Right forelimb (tissue), 1 donor: ENCODE measurements around the gene POT1.
"Not testable (repeated sequence)": the region's sequence is repeated elsewhere in the genome, so short reads cannot be mapped to it uniquely, and the experiment has no call there.

Source experiments
- DNase-seq: peaks from one replicate; pipeline ENCODE4 v3.0.0-alpha.2; 2018

POT1 gene, protein sequence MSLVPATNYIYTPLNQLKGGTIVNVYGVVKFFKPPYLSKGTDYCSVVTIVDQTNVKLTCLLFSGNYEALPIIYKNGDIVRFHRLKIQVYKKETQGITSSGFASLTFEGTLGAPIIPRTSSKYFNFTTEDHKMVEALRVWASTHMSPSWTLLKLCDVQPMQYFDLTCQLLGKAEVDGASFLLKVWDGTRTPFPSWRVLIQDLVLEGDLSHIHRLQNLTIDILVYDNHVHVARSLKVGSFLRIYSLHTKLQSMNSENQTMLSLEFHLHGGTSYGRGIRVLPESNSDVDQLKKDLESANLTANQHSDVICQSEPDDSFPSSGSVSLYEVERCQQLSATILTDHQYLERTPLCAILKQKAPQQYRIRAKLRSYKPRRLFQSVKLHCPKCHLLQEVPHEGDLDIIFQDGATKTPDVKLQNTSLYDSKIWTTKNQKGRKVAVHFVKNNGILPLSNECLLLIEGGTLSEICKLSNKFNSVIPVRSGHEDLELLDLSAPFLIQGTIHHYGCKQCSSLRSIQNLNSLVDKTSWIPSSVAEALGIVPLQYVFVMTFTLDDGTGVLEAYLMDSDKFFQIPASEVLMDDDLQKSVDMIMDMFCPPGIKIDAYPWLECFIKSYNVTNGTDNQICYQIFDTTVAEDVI

DNA sequence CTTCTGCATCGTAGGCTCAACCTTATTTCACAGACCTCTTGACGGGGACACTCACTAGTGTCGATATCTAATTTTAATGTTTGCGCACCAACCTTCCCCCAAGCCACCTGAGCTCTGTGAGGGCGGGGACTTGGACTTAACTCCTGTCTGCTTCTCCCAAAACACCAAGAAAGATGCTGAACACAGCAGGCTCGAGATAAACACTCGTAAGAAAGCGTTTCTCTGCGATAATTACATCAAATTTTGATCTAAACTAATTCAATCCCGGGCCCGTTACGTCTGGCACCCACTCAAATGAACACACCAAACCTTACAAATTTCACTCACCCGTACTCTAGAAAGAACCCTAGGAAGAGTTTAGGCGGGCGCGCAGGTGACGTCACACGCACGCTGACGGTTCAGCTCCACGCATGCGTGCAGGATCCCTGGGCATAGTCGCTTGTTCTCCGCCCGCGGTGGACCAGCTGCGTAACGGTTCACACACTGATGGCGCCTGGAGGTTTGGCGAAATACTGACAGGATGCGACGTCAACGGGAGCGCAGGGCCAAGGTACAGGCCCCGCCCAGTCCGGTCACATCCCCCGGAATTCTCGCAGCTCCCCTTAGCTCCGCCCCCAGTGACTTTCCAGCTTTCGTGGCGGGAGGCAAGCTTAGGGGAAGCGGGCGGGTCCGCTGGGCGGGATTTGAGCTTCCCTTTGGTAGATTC, at the start of gene POT1:
Gene POT1 (minus strand): TSS at position 359 of the 706 bp plus-strand sequence. CDS start 32,652 bp downstream, outside the sequence.
- DNase-seq = peak; percentile 100

DNA sequence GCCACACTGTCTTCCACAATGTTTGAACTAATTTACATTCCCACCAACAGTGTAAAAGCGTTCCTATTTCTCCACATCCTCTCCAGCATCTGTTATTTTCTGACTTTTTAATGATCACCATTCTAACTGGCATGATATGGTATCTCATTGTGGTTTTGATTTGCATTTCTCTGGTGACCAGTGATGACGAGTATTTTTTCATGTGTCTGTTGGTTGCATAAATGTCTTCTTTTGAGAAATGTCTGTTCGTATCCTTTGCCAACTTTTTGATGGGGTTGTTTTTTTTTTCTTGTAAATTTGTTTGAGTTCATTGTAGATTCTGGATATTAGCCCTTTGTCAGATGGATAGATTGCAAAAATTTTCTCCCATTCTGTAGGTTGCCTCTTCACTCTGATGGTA, 45.5 kb upstream of the POT1 start:
- not testable (repeated sequence) for DNase-seq

DNA sequence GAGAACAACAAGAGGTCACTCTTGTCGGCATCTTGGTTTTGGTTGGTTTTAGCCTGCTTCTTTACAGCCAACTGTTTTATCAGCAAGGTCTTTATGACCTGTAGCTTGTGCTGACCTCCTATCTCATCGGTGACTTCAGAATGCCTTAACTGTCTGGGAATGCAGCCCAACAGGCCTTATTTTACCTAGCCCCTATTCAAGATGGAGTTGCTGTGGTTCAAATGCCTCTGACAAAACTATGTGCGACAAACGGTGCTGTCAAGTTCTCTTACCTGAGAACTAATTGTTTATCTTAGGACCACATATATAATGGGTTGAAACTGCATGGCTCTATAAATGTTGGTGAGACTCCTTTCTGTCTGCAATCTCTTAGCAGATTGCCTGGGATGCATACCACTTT, 35.9 kb upstream of the POT1 start:
- DNase-seq = no peak

DNA sequence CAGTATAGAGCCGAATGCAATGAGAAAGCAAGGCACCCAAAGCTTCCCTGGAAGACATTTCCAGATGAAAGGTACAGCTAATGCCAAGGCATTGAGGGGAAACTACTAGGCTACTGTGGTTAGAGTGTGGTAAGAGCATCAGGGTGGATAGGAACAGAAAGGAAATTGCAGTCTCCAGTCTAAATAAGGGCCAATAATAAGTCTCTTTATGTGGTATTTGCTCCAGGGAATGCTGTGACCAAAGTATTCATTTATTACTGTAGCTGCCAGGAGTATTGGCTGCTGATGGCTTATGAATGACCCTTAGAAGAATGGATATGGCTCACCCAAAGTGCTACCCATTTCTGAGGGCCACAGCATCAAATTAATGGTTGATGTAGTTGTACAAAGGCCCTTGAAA, 30.1 kb upstream of the POT1 start:
- DNase-seq = no peak

DNA sequence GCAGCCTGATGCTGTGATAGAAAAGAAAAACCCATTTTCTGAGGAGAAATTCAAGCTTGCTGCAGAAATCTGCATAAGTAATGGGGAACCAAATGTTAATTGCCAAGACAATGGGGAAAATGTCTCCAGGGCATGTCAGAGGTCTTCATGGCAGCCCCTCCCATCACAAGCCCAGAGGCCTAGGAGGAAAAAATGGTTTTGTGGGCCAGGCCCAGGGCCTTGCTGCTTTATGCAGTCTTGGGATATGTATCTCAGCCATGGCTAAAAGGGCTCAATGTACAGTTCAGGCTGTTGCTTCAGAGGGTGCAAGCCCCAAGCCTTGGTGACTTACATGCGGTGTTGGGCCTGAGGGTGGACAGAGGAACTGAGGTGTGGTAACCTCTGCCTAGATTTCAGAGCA, 28.3 kb upstream of the POT1 start:
- not testable (repeated sequence) for DNase-seq

DNA sequence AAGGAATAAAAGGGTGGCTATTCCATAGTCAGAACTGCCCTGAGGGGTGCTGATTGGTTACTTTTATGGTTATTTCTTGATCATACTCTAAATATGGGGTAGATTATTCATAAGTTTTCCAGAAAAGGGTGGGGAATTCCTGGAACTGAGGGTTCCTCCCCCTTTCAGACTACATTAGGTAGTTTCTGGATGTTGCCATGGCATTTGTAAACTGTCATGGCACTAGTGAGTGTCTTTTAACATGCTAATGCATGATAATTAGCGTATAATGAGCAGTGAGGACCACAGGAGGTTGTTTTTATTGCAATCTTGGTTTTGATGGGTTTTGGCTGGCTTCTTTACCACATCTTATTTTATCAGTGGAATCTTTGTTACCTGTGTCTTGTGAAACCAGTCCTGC, 26.5 kb upstream of the POT1 start:
- no peak for DNase-seq

DNA sequence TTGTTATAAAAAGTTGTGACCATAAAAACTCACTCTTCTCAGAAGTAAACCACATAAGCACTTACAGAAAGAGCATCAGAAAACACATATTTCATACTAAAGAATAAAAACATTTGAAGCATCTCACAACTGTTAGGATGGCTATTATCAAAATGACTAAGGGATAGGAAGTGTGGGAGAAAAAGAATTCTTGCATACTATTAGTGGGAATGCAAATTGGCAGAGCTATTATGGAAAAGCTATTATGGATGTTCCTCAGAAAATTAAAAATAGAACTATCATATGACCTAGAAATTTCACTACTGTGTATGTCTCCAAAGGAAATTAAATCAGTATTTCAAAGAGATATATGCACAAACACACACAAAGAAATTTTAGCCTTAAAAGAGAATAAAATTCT, 25.2 kb upstream of the POT1 start:
- DNase-seq = no peak

DNA sequence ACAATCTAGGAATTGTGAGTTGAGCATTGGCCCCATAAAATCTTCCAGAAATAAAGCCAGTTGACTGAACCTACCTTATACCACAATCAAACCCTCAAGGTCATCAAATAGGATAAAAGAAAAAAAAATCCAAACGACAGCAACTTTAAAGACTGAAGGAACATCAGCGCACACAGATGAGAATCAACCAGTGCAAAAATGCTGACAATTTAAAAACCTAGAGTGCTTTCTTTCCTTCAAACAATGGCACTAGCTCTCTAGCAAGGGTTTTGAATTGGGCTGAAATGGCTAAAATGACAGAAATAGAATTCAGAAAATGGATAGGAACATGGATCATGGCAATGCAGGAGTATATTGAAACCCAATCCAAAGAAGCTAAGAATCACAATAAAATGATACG, 16.1 kb upstream of the POT1 start:
- DNase-seq = no peak

DNA sequence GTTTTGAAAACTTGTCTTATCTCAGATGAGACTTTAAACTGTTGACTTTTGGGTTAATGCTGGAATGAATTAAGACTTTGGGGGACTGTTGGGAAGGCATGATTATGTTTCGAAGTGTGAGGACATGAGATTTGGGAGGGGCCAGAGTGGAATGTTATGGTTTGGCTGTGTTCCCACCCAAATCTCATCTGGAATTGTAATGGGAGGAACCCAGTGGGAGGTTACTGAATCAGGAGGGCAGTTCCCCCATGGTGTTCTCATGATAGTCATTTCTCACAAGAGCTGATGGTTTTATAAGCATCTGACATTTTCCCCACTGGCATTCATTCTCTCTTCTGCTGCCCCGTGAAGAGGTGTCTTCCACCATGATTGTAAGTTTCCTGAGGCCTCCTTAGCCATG, 13.8 kb upstream of the POT1 start:
- no peak for DNase-seq

DNA sequence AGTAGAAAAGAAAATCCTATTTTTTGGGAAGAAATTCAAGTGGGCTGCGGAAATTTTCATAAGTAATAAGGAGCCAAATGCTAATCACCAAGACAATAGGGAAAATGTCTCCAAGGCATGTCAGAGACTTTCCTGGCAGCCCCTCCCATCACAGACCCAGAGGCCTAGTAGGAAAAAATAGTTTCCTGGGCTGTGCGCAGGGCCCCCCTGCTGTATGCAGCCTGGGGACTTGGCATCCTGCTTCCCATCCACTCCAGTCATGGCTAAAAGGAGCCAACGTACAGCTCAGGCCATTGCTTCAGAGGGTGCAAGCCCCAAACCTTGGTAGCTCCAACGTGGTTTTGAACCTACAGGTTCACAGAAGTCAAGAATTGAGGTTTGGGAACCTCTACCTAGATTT, 12.8 kb upstream of the POT1 start:
- no peak for DNase-seq

DNA sequence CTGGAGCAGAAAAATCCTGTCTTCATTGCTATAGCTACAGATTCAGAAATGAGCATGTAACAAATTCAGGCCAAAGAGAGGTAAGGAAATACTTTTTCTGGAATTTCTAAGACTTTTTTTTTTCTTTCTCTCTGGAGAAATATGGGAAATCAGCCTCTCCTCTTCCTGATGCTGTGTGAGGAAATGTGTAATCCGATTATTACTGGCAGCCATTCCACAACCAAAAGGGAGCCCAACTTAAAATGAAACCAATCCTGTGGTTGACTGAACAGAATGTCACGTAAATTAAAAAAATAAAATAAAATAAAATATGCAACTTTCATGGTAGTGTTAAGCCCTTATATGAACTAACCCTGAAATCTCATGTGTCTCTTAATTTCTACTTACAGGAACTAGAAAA, 10.7 kb upstream of the POT1 start:
- DNase-seq = no peak

DNA sequence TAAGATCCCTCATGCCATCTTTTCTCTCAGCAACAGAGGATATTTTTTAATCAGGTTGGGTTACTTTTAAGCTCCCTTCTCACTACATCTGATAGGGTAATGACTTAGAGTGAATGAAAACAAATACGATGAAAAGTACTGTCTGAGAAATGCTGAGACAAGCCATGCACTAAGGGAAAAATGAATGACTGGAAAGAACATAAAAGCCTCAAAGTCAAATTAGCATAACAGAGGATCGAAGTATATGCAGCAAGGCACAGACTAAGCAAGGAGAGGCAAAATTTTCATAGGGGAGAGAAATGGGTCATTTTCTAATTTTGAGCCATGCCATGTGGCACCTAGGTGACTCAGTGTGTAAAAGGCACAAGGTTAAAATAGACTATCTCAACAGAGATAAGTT, 8.5 kb upstream of the POT1 start:
- no peak for DNase-seq

DNA sequence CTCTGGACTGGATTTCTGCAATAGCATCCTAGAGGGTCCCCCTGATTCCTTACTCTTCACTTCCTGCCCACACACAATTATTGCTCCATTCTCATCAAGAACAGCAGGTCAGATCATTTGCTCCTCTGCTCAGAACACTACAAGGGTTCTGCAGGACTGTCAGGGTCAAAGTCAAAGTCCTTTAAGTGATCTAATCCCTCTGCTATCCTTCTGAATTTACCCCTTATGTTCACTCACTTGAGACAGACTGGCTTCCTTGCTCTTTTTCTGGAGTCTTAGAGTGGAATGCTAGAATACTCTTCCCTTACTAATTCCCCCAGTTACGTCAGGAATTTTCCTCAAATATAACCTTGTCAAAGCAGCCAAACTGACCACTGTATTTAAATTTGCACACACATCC, 7.5 kb upstream of the POT1 start:
- no peak for DNase-seq

DNA sequence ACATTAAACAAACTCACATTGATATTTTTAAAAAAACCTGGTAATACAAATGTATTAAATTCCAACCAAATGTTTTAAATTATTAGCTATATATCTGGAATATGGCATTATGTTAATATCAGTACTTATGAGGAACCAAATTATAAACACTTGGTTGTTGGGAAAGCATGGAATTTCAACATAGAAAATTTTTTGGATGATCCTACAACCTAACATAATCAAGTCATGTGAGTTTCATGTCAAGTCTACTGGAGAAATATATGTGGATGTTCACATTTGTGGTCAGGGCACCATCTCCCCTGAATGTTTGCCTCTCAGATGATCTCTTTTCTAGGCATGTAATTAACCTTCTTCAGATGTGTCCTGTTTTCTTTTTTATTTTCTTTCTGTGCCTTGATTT, 5.2 kb upstream of the POT1 start:
- no peak for DNase-seq

DNA sequence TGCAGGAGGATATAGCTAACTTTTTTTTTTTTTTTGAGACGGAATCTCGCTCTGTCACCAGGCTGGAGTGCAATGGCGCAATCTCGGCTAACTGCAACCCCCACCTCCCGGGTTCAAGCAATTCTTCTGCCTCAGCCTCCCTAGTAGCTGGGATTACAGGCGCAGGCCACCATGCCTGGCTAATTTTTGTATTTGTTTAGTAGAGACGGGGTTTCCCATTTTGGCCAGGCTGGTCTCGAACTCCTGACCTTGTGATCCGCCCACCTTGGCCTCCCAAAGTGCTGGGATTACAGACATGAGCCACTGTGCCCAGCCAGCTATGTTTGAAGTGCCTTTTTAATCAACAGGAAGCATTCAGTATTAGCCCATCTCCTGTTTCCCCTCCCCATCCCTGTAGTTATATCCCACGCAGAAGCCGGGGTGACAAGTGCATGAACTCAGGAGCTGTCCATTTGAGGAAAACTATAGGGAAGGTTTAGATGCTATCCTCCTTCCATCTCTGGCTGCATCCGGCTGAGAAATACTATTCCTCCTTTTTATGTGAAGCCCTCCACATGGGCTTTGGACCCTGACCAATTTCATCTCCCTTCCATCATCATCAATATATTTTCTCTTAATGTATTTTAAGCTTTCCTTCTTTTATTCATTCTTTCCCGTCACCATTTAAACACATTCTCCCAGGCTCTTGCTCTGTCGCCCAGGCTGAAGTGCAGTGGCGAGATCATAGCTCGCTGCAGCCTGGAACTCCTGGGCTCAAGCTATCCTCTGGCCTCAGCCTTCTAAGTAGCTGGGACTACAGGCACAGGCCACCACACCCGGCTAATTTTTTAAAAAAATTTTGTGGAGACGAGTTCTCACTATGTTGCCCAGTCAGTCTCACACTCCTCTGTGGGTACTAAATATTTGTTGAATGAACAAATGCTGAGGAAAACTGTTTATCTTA, 1.3 kb upstream of the POT1 start:
- no peak for DNase-seq

DNA sequence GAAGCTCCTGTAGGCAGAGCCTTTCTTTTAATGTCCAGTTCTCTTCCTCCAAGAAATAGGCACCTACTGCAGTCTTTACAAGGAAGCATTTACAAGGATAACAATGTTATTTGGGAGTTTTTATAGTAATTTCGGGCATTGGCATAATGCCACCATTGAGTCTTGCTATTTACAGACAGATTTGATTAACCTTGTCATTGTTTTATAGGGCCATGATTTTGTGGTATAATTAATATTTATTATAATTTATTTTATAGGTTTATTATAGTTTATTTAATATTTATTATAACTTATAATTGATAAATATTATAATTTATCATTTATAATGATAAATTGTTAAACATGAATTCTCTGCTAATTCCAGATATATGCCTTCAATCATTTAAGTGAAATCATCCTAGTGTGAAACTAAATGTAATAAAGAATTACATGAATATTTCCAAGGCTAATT, 573 bp upstream of the POT1 start:
- no peak for DNase-seq

DNA sequence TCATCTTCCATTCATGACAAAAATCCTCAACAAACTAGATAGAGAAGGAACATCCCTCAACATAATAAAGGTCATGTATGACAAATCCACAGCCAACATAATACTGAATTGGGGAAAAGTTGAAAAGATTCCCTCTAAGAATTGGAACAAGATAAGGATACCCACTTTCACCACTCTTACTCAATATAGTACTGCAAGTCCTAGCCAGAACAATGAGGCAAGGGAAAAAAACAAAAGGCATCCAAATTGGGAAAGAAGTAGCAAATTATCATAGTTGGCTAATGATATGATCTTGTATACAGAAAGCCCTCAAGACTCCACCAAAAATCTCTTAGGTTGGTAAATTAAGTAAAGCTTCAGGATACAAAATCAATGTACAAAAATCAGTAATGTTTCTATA, 4.7 kb downstream of the POT1 start:
- no peak for DNase-seq

DNA sequence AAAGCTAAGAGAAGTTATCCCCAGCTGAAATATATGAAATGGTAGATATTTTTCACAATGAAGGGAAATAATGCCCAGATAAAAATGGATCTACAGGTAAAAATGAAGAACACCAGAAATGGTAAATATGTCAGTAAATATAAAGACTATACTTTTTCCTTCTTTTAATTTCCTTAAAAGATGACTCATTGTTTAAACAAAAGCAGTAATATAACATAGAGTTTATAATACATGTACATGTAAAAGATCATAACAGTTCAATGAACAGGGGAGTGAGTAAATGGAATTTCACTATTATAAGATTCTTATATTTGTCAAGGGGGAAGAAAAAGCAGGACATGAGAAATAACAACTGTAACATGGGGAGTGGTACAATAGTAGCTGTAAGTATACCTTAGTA, 7.4 kb downstream of the POT1 start:
- DNase-seq = no peak

DNA sequence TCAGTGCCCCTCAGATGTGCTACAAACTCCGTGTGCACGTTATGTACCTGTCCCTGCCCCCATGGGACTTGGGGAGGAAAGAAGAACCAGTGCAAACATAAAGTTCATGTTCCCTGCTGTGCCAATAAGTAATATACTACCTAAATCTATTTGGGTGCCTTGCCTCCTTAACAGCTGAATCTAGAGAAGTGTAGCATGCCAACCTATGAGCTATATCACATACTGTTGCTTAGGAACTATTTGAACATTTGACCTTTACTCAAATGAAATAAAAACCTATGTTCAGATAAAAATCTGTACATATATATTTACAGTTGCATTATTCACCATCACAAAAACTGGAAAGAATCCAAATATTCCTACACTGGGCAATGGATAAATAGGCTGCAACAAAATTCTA, 9.8 kb downstream of the POT1 start:
- no peak for DNase-seq

DNA sequence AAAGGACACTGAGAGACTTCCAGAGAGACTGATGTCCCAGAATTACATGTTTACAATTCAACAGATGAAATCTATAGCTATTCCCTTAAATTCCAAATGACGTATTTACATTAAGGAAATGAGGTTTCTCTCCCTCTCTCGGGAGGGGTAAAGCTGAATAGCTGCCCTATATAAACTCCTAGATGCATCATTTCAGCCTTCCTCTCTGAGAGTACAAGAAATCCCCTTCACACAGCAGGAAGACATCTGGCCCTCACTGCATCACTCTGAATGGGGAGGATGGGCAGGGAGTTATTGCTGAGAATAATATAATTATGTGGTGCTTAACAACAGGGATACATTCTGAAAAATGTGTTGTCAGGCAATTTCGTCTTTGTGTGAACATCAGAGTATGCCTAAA, 11.0 kb downstream of the POT1 start:
- no peak for DNase-seq

DNA sequence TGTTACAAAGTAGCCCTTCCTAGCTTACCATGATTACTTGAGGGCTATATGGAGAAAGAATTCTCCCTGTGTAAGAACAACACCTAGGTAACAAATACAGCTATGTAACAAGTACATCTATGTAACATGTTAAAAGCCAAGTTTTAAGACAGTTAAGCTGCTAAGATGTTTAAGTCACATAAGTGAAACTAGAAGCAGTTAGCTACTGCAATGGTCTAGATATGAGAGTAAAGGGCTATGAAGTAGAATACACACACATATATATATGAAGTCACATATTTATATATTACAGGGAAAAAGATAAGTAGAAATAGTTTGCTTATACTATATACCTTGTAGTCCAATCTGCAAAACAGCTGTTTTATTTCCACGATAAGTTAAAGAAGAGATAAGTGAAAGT, 14.4 kb downstream of the POT1 start:
- no peak for DNase-seq

DNA sequence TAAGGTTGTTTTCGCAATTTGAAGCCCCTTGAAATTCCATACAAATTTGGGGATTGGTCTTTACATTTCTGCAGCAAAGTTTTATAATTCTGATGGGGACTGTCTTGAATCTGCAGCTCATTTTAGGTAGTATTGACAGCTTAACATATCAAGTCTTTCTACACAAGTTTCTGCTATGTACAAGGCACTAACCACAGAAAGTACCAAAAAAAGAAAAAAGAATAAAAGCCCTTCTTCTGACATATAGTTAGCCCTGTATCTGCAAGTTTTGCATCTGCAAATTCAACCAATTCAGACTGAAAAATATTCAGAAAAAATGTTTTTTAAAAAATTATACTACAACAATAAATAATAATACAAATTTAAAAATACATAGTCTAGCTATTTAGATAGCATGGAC, 15.3 kb downstream of the POT1 start:
- no peak for DNase-seq

DNA sequence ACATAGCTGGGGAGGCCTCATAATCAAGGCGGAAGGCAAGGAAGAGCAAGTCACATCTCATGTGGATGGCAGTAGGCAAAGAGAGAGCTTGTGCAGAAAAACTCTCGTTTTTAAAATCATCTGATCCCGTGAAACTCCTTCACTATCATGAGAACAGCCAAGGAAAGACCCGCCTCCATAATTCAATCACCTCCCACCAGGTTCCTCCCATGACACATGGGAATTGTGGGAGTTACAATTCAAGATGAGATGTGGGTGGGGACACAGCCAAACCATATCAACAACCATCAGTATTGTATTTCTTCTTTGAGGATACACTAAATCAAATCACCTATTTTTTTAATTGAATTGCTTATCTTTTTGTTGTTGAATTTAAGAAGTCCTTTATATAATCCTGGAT, 16.7 kb downstream of the POT1 start:
- no peak for DNase-seq
